Measurements from ENCODE around the gene TUBB4B.
A peak's percentile ranks its signal among the peaks of the same experiment; 100 is the strongest.
"Not testable (repeated sequence)": the region's sequence is repeated elsewhere in the genome, so short reads cannot be mapped to it uniquely, and the experiment has no call there.

The TUBB4B gene

DNA sequence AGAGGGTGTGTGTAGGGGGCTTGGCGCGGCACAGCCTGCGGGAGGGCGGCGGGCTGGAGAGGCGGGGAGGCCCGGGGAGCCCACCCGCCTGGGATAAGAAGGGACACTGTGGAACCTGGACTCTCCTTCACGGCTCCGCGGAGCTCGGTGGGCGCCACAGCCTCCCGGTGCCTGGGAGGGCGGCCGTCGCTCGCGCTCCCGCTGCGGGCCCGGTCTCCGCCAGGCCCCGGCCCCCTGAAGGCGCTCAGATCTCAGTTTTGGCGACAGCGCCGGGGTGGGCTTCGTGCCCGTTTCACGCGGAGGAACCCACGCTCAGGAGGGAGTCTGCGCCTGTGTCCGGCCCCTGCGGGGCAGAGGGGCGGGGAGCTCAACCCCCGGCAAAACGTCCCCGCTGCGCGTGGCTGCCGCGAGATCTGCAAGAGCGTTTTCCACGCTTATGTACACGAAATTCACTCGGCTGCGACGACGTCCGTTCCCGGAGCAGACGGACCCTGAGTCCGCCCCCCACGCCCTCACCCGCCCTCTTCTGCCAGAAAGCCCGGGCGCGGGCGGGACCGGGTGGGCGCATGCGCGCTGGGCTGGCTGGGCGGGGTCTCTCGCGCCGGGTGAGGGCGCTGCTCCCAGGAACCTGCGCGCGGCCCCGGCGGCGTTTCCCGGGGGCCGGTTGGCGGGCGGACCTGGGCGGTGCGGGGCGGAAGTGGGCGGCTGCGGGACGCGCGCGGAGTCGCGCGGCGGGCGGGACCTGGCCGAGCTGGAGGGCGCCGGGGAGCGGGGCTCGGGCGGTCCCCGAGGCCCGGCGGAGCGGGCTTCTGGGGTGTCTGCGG, 13.7 kb downstream of the TUBB4B start, which contains the start of gene NELFB:
Gene NELFB, plus strand, starts transcription at position 704 of the 824 bp plus-strand sequence.
- H3K4me3 ChIP-seq (ENCODE audit: low read depth, low read length), result peak within 1 kb of the TSS; percentile 93
- no peak for TF ChIP-seq CTCF (IDR thresholded peaks at IDR 0.05; ENCODE audit: low read depth, low read length)

GRCh38 chr9:137255448-137256114, 14.5 kb downstream of the TUBB4B start:
- H3K4me3 ChIP-seq (ENCODE audit: low read depth, low read length), result peak overlapping the region; percentile 93
- no peak for TF ChIP-seq CTCF (IDR thresholded peaks at IDR 0.05; ENCODE audit: low read depth, low read length)

GRCh38 chr9:137256362-137256761, 15.3 kb downstream of the TUBB4B start:
- H3K4me3 ChIP-seq (ENCODE audit: low read depth, low read length), result peak overlapping the region; percentile 93
- no peak for TF ChIP-seq CTCF (IDR thresholded peaks at IDR 0.05; ENCODE audit: low read depth, low read length)

- no peak for TF ChIP-seq CTCF (IDR thresholded peaks at IDR 0.05; ENCODE audit: low read depth, low read length)
- H3K4me3 ChIP-seq (ENCODE audit: low read depth, low read length), result peak overlapping the region; percentile 93
Observed at GRCh38 chr9:137256856-137257255, 15.8 kb downstream of the TUBB4B start.

GRCh38 chr9:137262173-137262908, 21.3 kb downstream of the TUBB4B start:
- peak; percentile 24; the same call in 1 of the 2 replicates for TF ChIP-seq CTCF (IDR thresholded peaks at IDR 0.05; ENCODE audit: low read depth, low read length)

DNA sequence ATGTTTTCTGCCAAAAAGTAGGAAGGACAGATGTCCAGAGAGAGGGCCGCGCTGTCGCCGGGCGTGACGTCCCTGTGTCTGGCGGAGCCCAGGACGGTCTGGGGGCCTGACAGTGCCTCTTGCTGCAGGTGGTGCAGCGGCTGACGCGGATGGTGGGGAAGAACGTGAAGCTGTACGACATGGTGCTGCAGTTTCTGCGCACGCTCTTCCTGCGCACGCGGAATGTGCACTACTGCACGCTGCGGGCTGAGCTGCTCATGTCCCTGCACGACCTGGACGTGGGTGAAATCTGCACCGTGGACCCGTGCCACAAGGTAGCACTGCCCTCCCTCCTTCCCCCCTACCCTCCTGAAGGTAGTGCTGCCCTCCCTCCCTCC, 21.8 kb downstream of the TUBB4B start:
- no peak; the same call in 1 of the 2 replicates for TF ChIP-seq CTCF (IDR thresholded peaks at IDR 0.05; ENCODE audit: low read depth, low read length)
- no peak overlapping the region for H3K4me3 ChIP-seq (ENCODE audit: low read depth, low read length)

More at GRCh38 chr9:137262173-137262908, 21.3 kb downstream of the TUBB4B start:
- H3K4me3 ChIP-seq (ENCODE audit: low read depth, low read length), result not testable (repeated sequence)
